Thoracic aorta (tissue), 2 donors: ENCODE results near the gene TRIL. TPM values are rescaled to one million over a fixed set of nuclear protein-coding genes. Genes with fewer than 3 reads are reported as not detected.

Source experiments
- ATAC-seq: fragments of 150-250 bp; one replicate; pipeline ENCODE4 v1.8.0; 2017; ENCODE audit warnings: low read depth; ENCODE audit not compliant: insufficient number of reproducible peaks, low FRiP score
- DNase-seq: peaks from one replicate; pipeline ENCODE4 v3.0.0-alpha.2; 2020; ENCODE audit warnings: low spot score
- H3K27ac ChIP-seq, 2 donors: fragments of 200-600 bp; sonication (generic); 1 replicate in 1 of 2; 2 replicates in 1 of 2; pipeline ENCODE4 v1.5.1; 2016; ENCODE audit warnings: mild to moderate bottlenecking in 2 of 2, moderate library complexity in 2 of 2
- H3K27me3 ChIP-seq: fragments of 200-600 bp; sonication (generic); replicated peaks from 2 replicates; pipeline ENCODE4 v1.6.0; 2016; ENCODE audit warnings: mild to moderate bottlenecking; ENCODE audit not compliant: insufficient read depth
- H3K36me3 ChIP-seq: fragments of 200-600 bp; sonication (generic); one replicate; pipeline ENCODE4 v1.5.1; 2016
- H3K4me1 ChIP-seq, 2 donors: fragments of 200-600 bp; sonication (generic); 1 replicate in 1 of 2; 2 replicates in 1 of 2; pipeline versions ENCODE4 v1.5.1 to v1.6.0; 2016; ENCODE audit warnings: low read depth in 2 of 2, mild to moderate bottlenecking in 1 of 2; ENCODE audit not compliant: control insufficient read depth in 1 of 2
- H3K4me3 ChIP-seq: fragments of 200-600 bp; sonication (generic); 2 replicates; pipeline ENCODE4 v1.5.1; 2016; ENCODE audit warnings: mild to moderate bottlenecking
- H3K9me3 ChIP-seq: fragments of 200-600 bp; sonication (generic); 2 replicates; pipeline ENCODE4 v1.5.1; 2016
- total RNA-seq, 2 donors: library from RNA; depleted of rRNA; stranded (reverse); fragments of >200 nt; gene quantifications; one replicate each; pipeline versions ENCODE4 v1.1.0 to v1.2.3, GENCODE V29; 2016
- TF ChIP-seq, protein P1 (sequence below): fragments of 200-600 bp; sonication (generic); IDR thresholded peaks from one replicate; pipeline ENCODE4 v1.5.1; 2019; ENCODE audit warnings: antibody characterized with exemption

TRIL gene
- total RNA-seq, 2 donors from 2014 or later: 0.49 to 2.6 TPM

DNA sequence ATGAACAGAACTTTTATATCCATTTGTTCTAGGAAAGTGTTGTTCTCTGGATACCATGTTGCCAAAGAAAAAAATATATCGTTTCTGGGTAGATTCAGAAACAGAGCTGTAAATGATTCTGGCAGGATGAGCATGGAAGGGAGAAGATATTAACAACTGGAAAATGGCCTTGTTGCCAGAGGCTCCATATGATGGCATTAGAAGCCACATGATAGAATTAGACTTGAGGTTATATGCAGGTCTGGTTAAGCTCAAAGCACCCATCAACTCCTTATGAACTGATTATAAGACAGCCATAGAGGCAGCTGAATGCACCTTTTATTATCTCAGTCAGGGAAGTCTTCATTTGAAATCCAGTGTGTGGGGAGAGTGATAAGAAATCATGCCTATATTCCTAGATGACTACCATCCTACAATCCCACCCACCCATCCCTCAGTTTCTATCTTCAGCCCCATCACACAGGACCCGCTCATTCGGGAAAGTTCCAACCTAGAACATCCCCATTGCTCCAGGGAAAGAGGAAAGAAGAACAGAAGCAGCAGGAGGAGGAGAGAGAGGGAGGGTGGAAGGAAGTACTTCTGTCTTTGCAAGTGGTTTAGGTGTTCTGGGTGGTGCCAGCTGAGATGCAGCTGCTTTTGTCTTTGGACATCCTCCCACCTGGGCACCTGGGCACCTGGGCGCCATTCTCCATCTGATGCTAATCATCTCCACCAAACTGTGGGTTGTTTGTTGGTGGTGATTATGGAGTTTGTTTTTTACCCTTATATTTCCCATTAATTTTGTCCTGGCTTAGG lies 25.5 kb upstream of the TRIL start:
- Histone ChIP-seq H3K27me3 (no peaks in the 10 kb centered on the region), H3K9me3 (no peaks in the 10 kb centered on the region), H3K4me1 (peaks cover 4 to 8% of the 10 kb centered on the region in 2 donors), H3K36me3 (no peaks in the 10 kb centered on the region), H3K4me3 (no peak overlapping the region), H3K27ac (no peak overlapping the region)
- ATAC-seq: no peak
- TF ChIP-seq, protein P1, sequence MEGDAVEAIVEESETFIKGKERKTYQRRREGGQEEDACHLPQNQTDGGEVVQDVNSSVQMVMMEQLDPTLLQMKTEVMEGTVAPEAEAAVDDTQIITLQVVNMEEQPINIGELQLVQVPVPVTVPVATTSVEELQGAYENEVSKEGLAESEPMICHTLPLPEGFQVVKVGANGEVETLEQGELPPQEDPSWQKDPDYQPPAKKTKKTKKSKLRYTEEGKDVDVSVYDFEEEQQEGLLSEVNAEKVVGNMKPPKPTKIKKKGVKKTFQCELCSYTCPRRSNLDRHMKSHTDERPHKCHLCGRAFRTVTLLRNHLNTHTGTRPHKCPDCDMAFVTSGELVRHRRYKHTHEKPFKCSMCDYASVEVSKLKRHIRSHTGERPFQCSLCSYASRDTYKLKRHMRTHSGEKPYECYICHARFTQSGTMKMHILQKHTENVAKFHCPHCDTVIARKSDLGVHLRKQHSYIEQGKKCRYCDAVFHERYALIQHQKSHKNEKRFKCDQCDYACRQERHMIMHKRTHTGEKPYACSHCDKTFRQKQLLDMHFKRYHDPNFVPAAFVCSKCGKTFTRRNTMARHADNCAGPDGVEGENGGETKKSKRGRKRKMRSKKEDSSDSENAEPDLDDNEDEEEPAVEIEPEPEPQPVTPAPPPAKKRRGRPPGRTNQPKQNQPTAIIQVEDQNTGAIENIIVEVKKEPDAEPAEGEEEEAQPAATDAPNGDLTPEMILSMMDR: no peak
- DNase-seq: no peak

GRCh38 chr7:28981161-28981465 lies 23.0 kb upstream of the TRIL start:
- no peak overlapping the region for H3K27ac ChIP-seq

DNA sequence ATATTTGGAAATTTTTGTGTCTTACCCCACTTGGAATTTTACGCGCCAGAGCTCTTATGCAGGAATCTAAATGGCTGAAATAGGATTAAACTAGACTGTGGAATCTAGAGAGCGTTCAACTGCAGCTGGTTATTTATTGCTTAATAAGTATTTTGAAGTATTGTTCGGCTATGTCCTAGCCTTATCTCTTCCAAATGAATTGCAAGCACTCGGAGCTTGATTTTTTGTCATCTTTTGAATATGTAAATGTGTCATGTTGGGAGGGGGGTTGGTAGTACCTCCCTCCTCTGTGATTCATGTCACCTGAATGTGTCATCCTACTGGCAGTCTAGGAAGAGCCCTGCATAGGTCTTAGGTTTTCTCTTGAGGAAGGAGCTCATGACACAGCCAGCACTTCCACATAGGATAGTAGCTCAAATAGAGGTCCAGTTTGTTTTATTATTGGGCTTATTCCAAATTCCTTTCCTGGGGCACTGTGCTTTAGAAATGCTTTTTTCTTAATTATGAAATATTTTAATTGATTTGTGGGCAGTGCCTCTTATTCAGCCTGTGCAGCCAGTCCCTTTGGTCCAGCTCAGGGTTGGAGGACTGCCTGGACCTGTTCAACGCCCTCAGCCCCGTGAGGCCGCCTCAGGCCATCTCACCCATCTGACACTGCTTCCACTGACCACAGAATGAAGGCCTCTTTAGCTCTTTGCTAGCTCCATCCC lies 22.5 kb upstream of the TRIL start:
- TF ChIP-seq, protein P1: no peak
- ATAC-seq (no peak), DNase-seq (no peak)
- Histone ChIP-seq H3K4me3 (no peak overlapping the region), H3K4me1 (peaks cover 4 to 8% of the 10 kb centered on the region in 2 donors), H3K27ac (no peak overlapping the region), H3K27me3 (no peaks in the 10 kb centered on the region), H3K9me3 (no peaks in the 10 kb centered on the region), H3K36me3 (no peaks in the 10 kb centered on the region)

More at GRCh38 chr7:28981161-28981465, 23.0 kb upstream of the TRIL start:
- H3K36me3 ChIP-seq: no peaks in the 10 kb centered on the region
- TF ChIP-seq, protein P1: no peak
- peaks cover 4 to 8% of the 10 kb centered on the region in 2 donors for H3K4me1 ChIP-seq
- ATAC-seq: no peak
- H3K27me3 ChIP-seq: no peaks in the 10 kb centered on the region
- DNase-seq: no peak
- no peaks in the 10 kb centered on the region for H3K9me3 ChIP-seq
- no peak overlapping the region for H3K4me3 ChIP-seq

- Histone ChIP-seq H3K4me1 (peaks cover 2 to 7% of the 10 kb centered on the region in 2 donors), H3K27ac (no peak overlapping the region), H3K27me3 (no peaks in the 10 kb centered on the region), H3K36me3 (no peaks in the 10 kb centered on the region), H3K9me3 (no peaks in the 10 kb centered on the region), H3K4me3 (no peak overlapping the region)
- ATAC-seq (no peak), DNase-seq (no peak)
- TF ChIP-seq, protein P1: no peak
Observed at GRCh38 chr7:28979776-28980175, 21.6 kb upstream of the TRIL start.

GRCh38 chr7:28977881-28978280 lies 19.8 kb upstream of the TRIL start:
- no peak for ATAC-seq

More at GRCh38 chr7:28977881-28978280, 19.8 kb upstream of the TRIL start:
- H3K9me3 ChIP-seq: peaks cover 1% of the 10 kb centered on the region
- no peaks in the 10 kb centered on the region for H3K36me3 ChIP-seq
- no peaks in the 10 kb centered on the region for H3K27me3 ChIP-seq
- no peak overlapping the region for H3K27ac ChIP-seq
- TF ChIP-seq, protein P1: no peak
- H3K4me3 ChIP-seq: no peak overlapping the region
- no peak for DNase-seq
- no peaks in the 10 kb centered on the region for H3K4me1 ChIP-seq
